ENCODE measurements around the gene GLRA3. TPM values are rescaled to one million over a fixed set of nuclear protein-coding genes. Genes with fewer than 3 reads are reported as not detected.

Gene GLRA3
- total RNA-seq, 1 donor from 2014 or later, result not detected

GRCh38 chr4:174855050-174855449 is 26.0 kb upstream of the GLRA3 start:
- no peak for TF ChIP-seq CTCF (conservative IDR thresholded peaks at IDR 0.05; ENCODE audit: low read depth, low read length)
- H3K4me3 ChIP-seq (ENCODE audit: low read depth, low read length), result no peak overlapping the region
- DNase-seq (ENCODE audit: low read depth), result no peak

- TF ChIP-seq CTCF (conservative IDR thresholded peaks at IDR 0.05; ENCODE audit: low read depth, low read length), result no peak
- DNase-seq (ENCODE audit: low read depth), result no peak
- H3K4me3 ChIP-seq (ENCODE audit: low read depth, low read length), result no peak overlapping the region
Observed at GRCh38 chr4:174853629-174854028, 24.6 kb upstream of the GLRA3 start.

- no peak for TF ChIP-seq CTCF (conservative IDR thresholded peaks at IDR 0.05; ENCODE audit: low read depth, low read length)
- no peak for DNase-seq (ENCODE audit: low read depth)
- no peak overlapping the region for H3K4me3 ChIP-seq (ENCODE audit: low read depth, low read length)
Observed at GRCh38 chr4:174848596-174848995, 19.5 kb upstream of the GLRA3 start.

GRCh38 chr4:174847801-174848427 is 18.9 kb upstream of the GLRA3 start:
- TF ChIP-seq CTCF (conservative IDR thresholded peaks at IDR 0.05; ENCODE audit: low read depth, low read length), result no peak
- DNase-seq (ENCODE audit: low read depth), result no peak

GRCh38 chr4:174835536-174835935 is 6.5 kb upstream of the GLRA3 start:
- DNase-seq (ENCODE audit: low read depth), result no peak
- H3K4me3 ChIP-seq (ENCODE audit: low read depth, low read length), result no peak overlapping the region
- no peak for TF ChIP-seq CTCF (conservative IDR thresholded peaks at IDR 0.05; ENCODE audit: low read depth, low read length)

More at GRCh38 chr4:174847801-174848427, 18.9 kb upstream of the GLRA3 start:
- H3K4me3 ChIP-seq (ENCODE audit: low read depth, low read length), result no peak overlapping the region

GRCh38 chr4:174834477-174834876 is 5.4 kb upstream of the GLRA3 start:
- no peak for DNase-seq (ENCODE audit: low read depth)
- TF ChIP-seq CTCF (conservative IDR thresholded peaks at IDR 0.05; ENCODE audit: low read depth, low read length), result no peak
- H3K4me3 ChIP-seq (ENCODE audit: low read depth, low read length), result no peak overlapping the region

- no peak for TF ChIP-seq CTCF (conservative IDR thresholded peaks at IDR 0.05; ENCODE audit: low read depth, low read length)
- no peak for DNase-seq (ENCODE audit: low read depth)
Observed at GRCh38 chr4:174826660-174827059, 2.4 kb downstream of the GLRA3 start.

More at GRCh38 chr4:174826660-174827059, 2.4 kb downstream of the GLRA3 start:
- H3K4me3 ChIP-seq (ENCODE audit: low read depth, low read length), result no peak overlapping the region

Measured in epithelial cell of proximal tubule (primary cell).